Measurements from ENCODE around the gene STMN1.

Gene STMN1

GRCh38 chr1:25896266-25896665, 10.0 kb downstream of the STMN1 start:
- peaks cover 57% of the 10 kb centered on the region for H4K20me1 ChIP-seq (ENCODE audit: insufficient read depth, low read length, poor library complexity, severe bottlenecking)
- H2AFZ ChIP-seq (ENCODE audit: low read length): no peak overlapping the region
- TF ChIP-seq CTCF (conservative IDR thresholded peaks at IDR 0.05; ENCODE audit: low read length): no peak
- no peak for TF ChIP-seq EZH2phosphoT487 (IDR thresholded peaks at IDR 0.05; ENCODE audit: borderline replicate concordance)

GRCh38 chr1:25895365-25895990, 10.7 kb downstream of the STMN1 start:
- Histone ChIP-seq H2AFZ (ENCODE audit: low read length) (no peak overlapping the region), H3F3A (ENCODE audit: low read depth) (peaks cover 24% of the 10 kb centered on the region), H3K4me2 (ENCODE audit: low read depth, low read length, poor library complexity, severe bottlenecking) (no peak overlapping the region), H3K79me2 (ENCODE audit: insufficient read depth, low read length) (peaks cover 41% of the 10 kb centered on the region), H3K9ac (ENCODE audit: low read depth, low read length, poor library complexity, severe bottlenecking) (no peak overlapping the region), H3K4me1 (ENCODE audit: insufficient read depth, low read length, poor library complexity, severe bottlenecking) (peaks cover 16% of the 10 kb centered on the region), H3K4me3 (ENCODE audit: low read length, poor library complexity, severe bottlenecking) (no peak overlapping the region), H3K9me2 (replicated peaks; ENCODE audit: low read depth, low read length) (no peaks in the 10 kb centered on the region), H3K36me3 (ENCODE audit: insufficient read depth, low read length) (peaks cover 73% of the 10 kb centered on the region), H3K27me3 (ENCODE audit: insufficient read depth, low read length, poor library complexity, severe bottlenecking) (no peaks in the 10 kb centered on the region), H3K9me3 (ENCODE audit: insufficient read depth, low read depth, low read length) (no peaks in the 10 kb centered on the region), H4K20me1 (ENCODE audit: insufficient read depth, low read length, poor library complexity, severe bottlenecking) (peaks cover 49% of the 10 kb centered on the region)
- no peak for TF ChIP-seq EZH2phosphoT487 (IDR thresholded peaks at IDR 0.05; ENCODE audit: borderline replicate concordance)
- peak; percentile 97 for TF ChIP-seq CTCF (conservative IDR thresholded peaks at IDR 0.05; ENCODE audit: low read length)

More at GRCh38 chr1:25896266-25896665, 10.0 kb downstream of the STMN1 start:
- Histone ChIP-seq H3K4me3 (ENCODE audit: low read length, poor library complexity, severe bottlenecking) (no peak overlapping the region), H3K79me2 (ENCODE audit: insufficient read depth, low read length) (peaks cover 49% of the 10 kb centered on the region), H3K9me3 (ENCODE audit: insufficient read depth, low read depth, low read length) (no peaks in the 10 kb centered on the region), H3K9ac (ENCODE audit: low read depth, low read length, poor library complexity, severe bottlenecking) (no peak overlapping the region), H3K4me2 (ENCODE audit: low read depth, low read length, poor library complexity, severe bottlenecking) (no peak overlapping the region), H3K36me3 (ENCODE audit: insufficient read depth, low read length) (peaks cover 77% of the 10 kb centered on the region), H3K9me2 (replicated peaks; ENCODE audit: low read depth, low read length) (no peaks in the 10 kb centered on the region), H3K27me3 (ENCODE audit: insufficient read depth, low read length, poor library complexity, severe bottlenecking) (no peaks in the 10 kb centered on the region), H3K4me1 (ENCODE audit: insufficient read depth, low read length, poor library complexity, severe bottlenecking) (peaks cover 24% of the 10 kb centered on the region), H3F3A (ENCODE audit: low read depth) (peaks cover 24% of the 10 kb centered on the region)

- Histone ChIP-seq H3K4me1 (ENCODE audit: insufficient read depth, low read length, poor library complexity, severe bottlenecking) (no peaks in the 10 kb centered on the region), H3K9ac (ENCODE audit: low read depth, low read length, poor library complexity, severe bottlenecking) (no peak overlapping the region), H3F3A (ENCODE audit: low read depth) (peaks cover 21% of the 10 kb centered on the region), H2AFZ (ENCODE audit: low read length) (no peak overlapping the region), H3K4me3 (ENCODE audit: low read length, poor library complexity, severe bottlenecking) (no peak overlapping the region), H3K9me3 (ENCODE audit: insufficient read depth, low read depth, low read length) (no peaks in the 10 kb centered on the region), H3K27me3 (ENCODE audit: insufficient read depth, low read length, poor library complexity, severe bottlenecking) (no peaks in the 10 kb centered on the region), H3K79me2 (ENCODE audit: insufficient read depth, low read length) (peaks cover 17% of the 10 kb centered on the region), H4K20me1 (ENCODE audit: insufficient read depth, low read length, poor library complexity, severe bottlenecking) (peaks cover 25% of the 10 kb centered on the region), H3K36me3 (ENCODE audit: insufficient read depth, low read length) (peaks cover 73% of the 10 kb centered on the region; the same call in 1 of the 2 replicates), H3K4me2 (ENCODE audit: low read depth, low read length, poor library complexity, severe bottlenecking) (no peak overlapping the region), H3K9me2 (replicated peaks; ENCODE audit: low read depth, low read length) (no peaks in the 10 kb centered on the region)
- no peak for TF ChIP-seq CTCF (conservative IDR thresholded peaks at IDR 0.05; ENCODE audit: low read length)
- no peak for TF ChIP-seq EZH2phosphoT487 (IDR thresholded peaks at IDR 0.05; ENCODE audit: borderline replicate concordance)
Measured at GRCh38 chr1:25893116-25893515, 13.1 kb downstream of the STMN1 start.

Measured in Loucy (cell line).